Heart left ventricle (tissue), 13 donors: ENCODE measurements around the gene CPT1B.

Experiments
- CTCF ChIP-seq, 12 donors: fragments of 200-600 bp; sonication (generic) in 4 of 12; IDR thresholded peaks; one replicate each; pipeline versions ENCODE4 v1.5.0 to v1.8.0; 2018 to 2022; ENCODE audit warnings: antibody characterized with exemption in 12 of 12, mild to moderate bottlenecking in 5 of 12
- POLR2A ChIP-seq, 2 donors: fragments of 450-650 bp; IDR thresholded peaks; one replicate each; pipeline ENCODE4 v1.6.1; 2017; ENCODE audit warnings: antibody characterized with exemption in 2 of 2, mild to moderate bottlenecking in 2 of 2, moderate library complexity in 2 of 2
- donor health status: ischemic (EF 13 %, LVEDD 7.1; RV severe dilation, severe dysfunction).
- donor health status: DM: no; HTN: yes; CAD: no.
- donor health status: DM: no; HTN: no; CAD: no.
- donor health status: ischemic (EF 25% LVEDD 6.9; RV normal size, moderate dysfunction).
- donor health status: ischemic (EF 25% LVEDD 5.7; RV mildly dilated, moderate dysfunction).
- donor health status: ischemic (EF 35%, LVEDD 5.7; RV mildly dilated, moderate dysfunction).
- donor health status: nonischemic (EF 11% LVEDD 7.7; RV severe dilation, severe dysfunction).
- donor health status: DM: yes; HTN: yes; CAD: no.
- donor health status: PGD.
- donor health status: ischemic (EF 29% LVEDD 5.4; RV normal size, mild dysfunction).
- donor health status: nonischemic (EF 23%, LVEDD 6.1; RV moderate dilation, normal function).

- TF ChIP-seq CTCF (IDR thresholded peaks at IDR 0.05) (no peak), POLR2A (IDR thresholded peaks at IDR 0.05) (no peak)
These were observed 59.1 kb downstream of the CPT1B start for GRCh38 chr22:50519151-50519550.
